Measurements from ENCODE around the gene EXOSC7.

EXOSC7 gene

GRCh38 chr3:44962621-44963393, 13.2 kb upstream of the EXOSC7 start:
- Histone ChIP-seq H3K4me3 (ENCODE audit: low read depth, low read length) (no peak overlapping the region), H3K27me3 (ENCODE audit: control insufficient read depth, insufficient read depth, low read length) (no peaks in the 10 kb centered on the region), H3K4me1 (ENCODE audit: control insufficient read depth, insufficient read depth, low read length) (peaks cover 9% of the 10 kb centered on the region; the same call in 1 of the 2 replicates), H3K9me3 (ENCODE audit: control insufficient read depth, insufficient read depth, low read length) (no peaks in the 10 kb centered on the region), H3K36me3 (ENCODE audit: control insufficient read depth, insufficient read depth, low read length) (peaks cover 18% of the 10 kb centered on the region), H3K9ac (ENCODE audit: low read depth, low read length) (no peak overlapping the region), H3K27ac (ENCODE audit: low read depth, low read length) (no peak overlapping the region)

- H3K9me3 ChIP-seq (ENCODE audit: control insufficient read depth, insufficient read depth, low read length) = no peaks in the 10 kb centered on the region
- no peak overlapping the region for H3K4me3 ChIP-seq (ENCODE audit: low read depth, low read length)
- H3K36me3 ChIP-seq (ENCODE audit: control insufficient read depth, insufficient read depth, low read length) = peaks cover 8% of the 10 kb centered on the region
- H3K27me3 ChIP-seq (ENCODE audit: control insufficient read depth, insufficient read depth, low read length) = no peaks in the 10 kb centered on the region
- H3K9ac ChIP-seq (ENCODE audit: low read depth, low read length) = no peak overlapping the region
- H3K27ac ChIP-seq (ENCODE audit: low read depth, low read length) = no peak overlapping the region
- peaks cover 9% of the 10 kb centered on the region; the same call in 1 of the 2 replicates for H3K4me1 ChIP-seq (ENCODE audit: control insufficient read depth, insufficient read depth, low read length)
Observed at GRCh38 chr3:44963571-44964325, 12.3 kb upstream of the EXOSC7 start.

- H3K27me3 ChIP-seq (ENCODE audit: control insufficient read depth, insufficient read depth, low read length) = no peaks in the 10 kb centered on the region
- H3K4me1 ChIP-seq (ENCODE audit: control insufficient read depth, insufficient read depth, low read length) = peaks cover 9% of the 10 kb centered on the region; the same call in 1 of the 2 replicates
- H3K9ac ChIP-seq (ENCODE audit: low read depth, low read length) = no peak overlapping the region
- no peak overlapping the region for H3K27ac ChIP-seq (ENCODE audit: low read depth, low read length)
- no peak overlapping the region for H3K4me3 ChIP-seq (ENCODE audit: low read depth, low read length)
- no peaks in the 10 kb centered on the region for H3K9me3 ChIP-seq (ENCODE audit: control insufficient read depth, insufficient read depth, low read length)
- H3K36me3 ChIP-seq (ENCODE audit: control insufficient read depth, insufficient read depth, low read length) = no peaks in the 10 kb centered on the region
Observed at GRCh38 chr3:44965165-44965564, 10.9 kb upstream of the EXOSC7 start.

GRCh38 chr3:44966795-44967278, 9.2 kb upstream of the EXOSC7 start:
- Histone ChIP-seq H3K9me3 (ENCODE audit: control insufficient read depth, insufficient read depth, low read length) (no peaks in the 10 kb centered on the region), H3K36me3 (ENCODE audit: control insufficient read depth, insufficient read depth, low read length) (peaks cover 3% of the 10 kb centered on the region; the same call in 1 of the 2 replicates), H3K27me3 (ENCODE audit: control insufficient read depth, insufficient read depth, low read length) (no peaks in the 10 kb centered on the region), H3K9ac (ENCODE audit: low read depth, low read length) (no peak overlapping the region), H3K27ac (ENCODE audit: low read depth, low read length) (no peak overlapping the region), H3K4me3 (ENCODE audit: low read depth, low read length) (no peak overlapping the region), H3K4me1 (ENCODE audit: control insufficient read depth, insufficient read depth, low read length) (peaks cover 8% of the 10 kb centered on the region; the same call in 1 of the 2 replicates)

- no peaks in the 10 kb centered on the region for H3K4me1 ChIP-seq (ENCODE audit: control insufficient read depth, insufficient read depth, low read length)
- H3K27ac ChIP-seq (ENCODE audit: low read depth, low read length) = no peak overlapping the region
- H3K27me3 ChIP-seq (ENCODE audit: control insufficient read depth, insufficient read depth, low read length) = no peaks in the 10 kb centered on the region
- H3K9ac ChIP-seq (ENCODE audit: low read depth, low read length) = no peak overlapping the region
- peaks cover 8% of the 10 kb centered on the region; the same call in 1 of the 2 replicates for H3K36me3 ChIP-seq (ENCODE audit: control insufficient read depth, insufficient read depth, low read length)
- H3K4me3 ChIP-seq (ENCODE audit: low read depth, low read length) = no peak overlapping the region
- no peaks in the 10 kb centered on the region for H3K9me3 ChIP-seq (ENCODE audit: control insufficient read depth, insufficient read depth, low read length)
Observed at GRCh38 chr3:44968447-44968858, 7.6 kb upstream of the EXOSC7 start.

- H3K27ac ChIP-seq (ENCODE audit: low read depth, low read length) = no peak overlapping the region
- no peaks in the 10 kb centered on the region for H3K9me3 ChIP-seq (ENCODE audit: control insufficient read depth, insufficient read depth, low read length)
Observed at GRCh38 chr3:44969154-44969827, 6.8 kb upstream of the EXOSC7 start.

GRCh38 chr3:44969828-44970179, 6.2 kb upstream of the EXOSC7 start:
- no peak overlapping the region for H3K27ac ChIP-seq (ENCODE audit: low read depth, low read length)
- peaks cover 8% of the 10 kb centered on the region; the same call in 1 of the 2 replicates for H3K36me3 ChIP-seq (ENCODE audit: control insufficient read depth, insufficient read depth, low read length)
- 0 out of 2 replicates have a peak, but pooled peaks cover 2% of the 10 kb centered on the region for H3K4me1 ChIP-seq (ENCODE audit: control insufficient read depth, insufficient read depth, low read length)
- no peak overlapping the region for H3K9ac ChIP-seq (ENCODE audit: low read depth, low read length)
- H3K4me3 ChIP-seq (ENCODE audit: low read depth, low read length) = no peak overlapping the region
- H3K27me3 ChIP-seq (ENCODE audit: control insufficient read depth, insufficient read depth, low read length) = no peaks in the 10 kb centered on the region
- no peaks in the 10 kb centered on the region for H3K9me3 ChIP-seq (ENCODE audit: control insufficient read depth, insufficient read depth, low read length)

More at GRCh38 chr3:44969154-44969827, 6.8 kb upstream of the EXOSC7 start:
- Histone ChIP-seq H3K4me3 (ENCODE audit: low read depth, low read length) (no peak overlapping the region), H3K9ac (ENCODE audit: low read depth, low read length) (no peak overlapping the region), H3K36me3 (ENCODE audit: control insufficient read depth, insufficient read depth, low read length) (peaks cover 8% of the 10 kb centered on the region; the same call in 1 of the 2 replicates), H3K4me1 (ENCODE audit: control insufficient read depth, insufficient read depth, low read length) (no peaks in the 10 kb centered on the region), H3K27me3 (ENCODE audit: control insufficient read depth, insufficient read depth, low read length) (no peaks in the 10 kb centered on the region)

GRCh38 chr3:44970926-44971490, 5.0 kb upstream of the EXOSC7 start:
- Histone ChIP-seq H3K4me3 (ENCODE audit: low read depth, low read length) (no peak overlapping the region), H3K27ac (ENCODE audit: low read depth, low read length) (no peak overlapping the region), H3K4me1 (ENCODE audit: control insufficient read depth, insufficient read depth, low read length) (0 out of 2 replicates have a peak, but pooled peaks cover 4% of the 10 kb centered on the region), H3K9ac (ENCODE audit: low read depth, low read length) (no peak overlapping the region), H3K27me3 (ENCODE audit: control insufficient read depth, insufficient read depth, low read length) (no peaks in the 10 kb centered on the region), H3K9me3 (ENCODE audit: control insufficient read depth, insufficient read depth, low read length) (no peaks in the 10 kb centered on the region), H3K36me3 (ENCODE audit: control insufficient read depth, insufficient read depth, low read length) (peaks cover 8% of the 10 kb centered on the region; the same call in 1 of the 2 replicates)

GRCh38 chr3:44974416-44974815, 1.6 kb upstream of the EXOSC7 start:
- Histone ChIP-seq H3K9me3 (ENCODE audit: control insufficient read depth, insufficient read depth, low read length) (no peaks in the 10 kb centered on the region), H3K4me3 (ENCODE audit: low read depth, low read length) (peak overlapping the region; percentile 93), H3K36me3 (ENCODE audit: control insufficient read depth, insufficient read depth, low read length) (peaks cover 8% of the 10 kb centered on the region; the same call in 1 of the 2 replicates), H3K27me3 (ENCODE audit: control insufficient read depth, insufficient read depth, low read length) (no peaks in the 10 kb centered on the region), H3K27ac (ENCODE audit: low read depth, low read length) (no peak overlapping the region), H3K9ac (ENCODE audit: low read depth, low read length) (no peak overlapping the region), H3K4me1 (ENCODE audit: control insufficient read depth, insufficient read depth, low read length) (peaks cover 12% of the 10 kb centered on the region)

GRCh38 chr3:44981220-44981619, 5.2 kb downstream of the EXOSC7 start:
- no peaks in the 10 kb centered on the region for H3K27me3 ChIP-seq (ENCODE audit: control insufficient read depth, insufficient read depth, low read length)
- peaks cover 8% of the 10 kb centered on the region for H3K4me1 ChIP-seq (ENCODE audit: control insufficient read depth, insufficient read depth, low read length)
- H3K27ac ChIP-seq (ENCODE audit: low read depth, low read length) = no peak overlapping the region
- H3K9ac ChIP-seq (ENCODE audit: low read depth, low read length) = no peak overlapping the region
- peaks cover 16% of the 10 kb centered on the region for H3K36me3 ChIP-seq (ENCODE audit: control insufficient read depth, insufficient read depth, low read length)
- no peak overlapping the region for H3K4me3 ChIP-seq (ENCODE audit: low read depth, low read length)
- no peaks in the 10 kb centered on the region for H3K9me3 ChIP-seq (ENCODE audit: control insufficient read depth, insufficient read depth, low read length)
